HG03575 (cell line): ENCODE results near the gene IQSEC1.

Experiments
- ATAC-seq: cut with Tn5 transposase; IDR thresholded peaks from one replicate; pipeline ENCODE4 v1.9.1; 2021; ENCODE audit not compliant: unreplicated experiment, insufficient number of reproducible peaks, low FRiP score; ENCODE audit errors: extremely low read depth

Gene IQSEC1

DNA sequence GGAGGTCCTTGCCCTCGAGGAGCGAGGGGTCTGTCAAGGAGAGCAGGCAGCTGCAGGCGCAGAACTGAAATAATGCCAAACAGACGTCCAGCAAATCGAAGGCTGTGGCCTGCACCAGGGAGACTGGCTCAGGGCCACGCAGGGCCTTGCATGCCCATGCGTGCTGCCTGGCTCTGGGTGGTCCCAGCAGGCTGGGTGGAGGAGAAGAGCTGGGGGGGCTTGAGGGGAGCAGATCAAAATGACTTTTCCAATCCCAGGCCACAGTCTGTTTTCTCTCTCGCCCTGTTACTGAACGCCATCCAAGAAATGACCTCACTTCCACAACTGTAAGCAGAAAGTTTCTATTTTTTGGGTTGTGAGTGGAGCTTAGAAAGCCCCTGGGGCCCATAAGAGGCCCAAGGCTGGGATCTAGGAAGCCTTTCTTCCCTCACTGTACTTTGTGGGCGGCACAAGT lies 134.9 kb downstream of the IQSEC1 start:
- ATAC-seq = no peak

DNA sequence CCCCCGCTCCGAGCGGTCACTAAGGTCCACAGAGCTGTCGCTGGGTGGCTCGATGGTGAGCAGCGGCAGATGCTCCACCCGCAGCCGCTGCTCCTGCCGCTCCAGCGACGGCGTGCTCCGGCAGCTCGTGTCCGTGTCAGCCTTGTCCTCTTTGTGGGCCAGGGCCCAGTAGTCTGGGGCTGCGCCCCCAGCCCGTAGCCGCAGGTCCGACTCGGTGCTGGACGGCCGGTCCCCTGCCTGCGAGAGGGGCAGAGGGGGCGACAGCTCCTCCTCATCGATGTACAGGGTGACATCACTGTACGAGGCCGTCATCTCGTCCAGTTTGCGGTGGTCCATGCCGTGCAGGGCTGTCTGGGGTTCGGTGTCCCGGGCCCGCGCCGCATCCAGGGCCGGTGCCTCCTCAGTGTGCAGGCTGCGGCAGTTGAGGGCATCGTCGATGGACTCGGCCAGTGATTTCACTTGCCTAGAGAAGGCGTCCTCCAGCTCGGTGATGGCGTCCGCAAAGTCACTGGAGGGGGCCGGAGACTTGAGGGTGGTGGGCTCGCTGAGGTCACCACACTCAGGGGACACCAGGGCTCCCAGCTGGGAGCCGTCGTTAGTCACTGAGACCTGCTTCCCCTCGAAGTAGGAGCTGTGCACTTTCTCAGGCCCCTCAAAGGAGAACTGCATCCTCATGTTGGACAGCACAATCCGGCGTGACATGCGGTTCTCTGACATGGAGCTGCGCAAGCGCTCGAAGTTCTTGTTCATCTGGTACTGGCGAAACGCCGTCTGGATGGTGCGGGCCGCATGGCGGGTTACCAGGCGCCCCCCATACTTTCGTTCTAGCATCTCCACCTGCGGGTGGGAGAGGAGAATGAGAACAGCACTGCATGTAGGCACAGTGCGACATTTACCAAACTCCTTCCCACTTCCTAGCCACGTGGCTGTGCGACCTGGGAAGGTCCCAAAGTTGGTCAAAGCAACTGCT lies 137.1 kb downstream of the IQSEC1 start:
- no peak for ATAC-seq

DNA sequence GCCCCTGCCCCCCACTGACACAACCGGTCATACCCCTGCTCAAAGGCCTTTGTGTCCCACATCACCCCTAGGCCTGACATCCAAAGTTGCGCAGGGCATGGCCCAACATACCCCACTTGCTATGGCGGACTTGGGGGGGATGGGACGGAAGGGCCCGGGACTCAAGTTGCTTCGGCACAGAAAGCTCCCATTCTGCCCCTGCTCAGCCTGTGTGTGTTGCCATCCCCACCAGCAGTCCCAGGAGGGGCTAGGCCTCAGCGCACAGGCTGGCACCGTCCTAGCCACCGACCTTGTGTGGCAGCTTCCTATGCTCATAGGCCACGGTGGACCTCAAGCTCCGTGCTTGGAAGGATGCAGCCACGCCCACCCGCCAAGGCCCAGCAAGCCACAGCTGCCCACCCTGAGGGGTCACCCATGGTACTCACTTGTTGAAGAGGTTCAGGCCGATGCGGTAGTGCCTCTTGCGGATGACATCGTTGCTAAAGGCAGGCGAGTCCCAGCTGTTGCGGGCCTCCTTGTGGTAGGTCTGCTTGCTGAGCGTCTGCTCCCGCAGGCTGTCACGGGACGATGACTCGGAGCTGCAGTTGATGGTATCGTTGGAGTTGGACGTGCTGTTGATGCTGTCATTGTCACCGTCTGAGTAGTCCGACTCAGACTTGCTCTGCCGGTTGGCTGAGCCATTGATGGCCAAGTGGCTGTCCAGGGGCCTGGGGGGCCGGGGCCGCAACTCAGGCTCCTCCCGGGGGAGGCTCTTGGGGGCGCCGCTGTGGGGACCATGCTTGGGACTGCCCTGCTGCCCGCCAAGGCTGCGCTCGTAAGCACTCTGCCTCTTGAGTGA lies 138.0 kb downstream of the IQSEC1 start:
- no peak for ATAC-seq

DNA sequence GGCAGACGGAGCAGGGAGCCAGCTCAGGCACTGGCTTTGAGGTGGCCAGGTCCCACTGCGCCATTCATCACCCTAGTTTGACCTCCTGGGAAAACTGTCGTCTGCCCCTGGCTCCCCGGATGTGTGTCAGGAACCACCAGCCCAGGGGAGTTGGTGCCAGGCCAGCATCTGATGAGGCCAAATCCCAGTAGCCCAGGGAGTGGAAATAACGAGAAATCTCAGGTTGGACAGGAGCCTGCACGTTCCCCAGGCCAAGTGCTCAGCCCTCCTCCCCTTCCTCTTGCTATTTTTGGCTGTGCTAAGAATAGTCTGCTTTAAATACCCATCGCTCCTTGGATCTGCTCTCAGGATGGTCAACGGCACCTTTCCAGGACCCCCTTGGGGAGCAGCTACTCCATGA lies 138.8 kb downstream of the IQSEC1 start:
- no peak for ATAC-seq

DNA sequence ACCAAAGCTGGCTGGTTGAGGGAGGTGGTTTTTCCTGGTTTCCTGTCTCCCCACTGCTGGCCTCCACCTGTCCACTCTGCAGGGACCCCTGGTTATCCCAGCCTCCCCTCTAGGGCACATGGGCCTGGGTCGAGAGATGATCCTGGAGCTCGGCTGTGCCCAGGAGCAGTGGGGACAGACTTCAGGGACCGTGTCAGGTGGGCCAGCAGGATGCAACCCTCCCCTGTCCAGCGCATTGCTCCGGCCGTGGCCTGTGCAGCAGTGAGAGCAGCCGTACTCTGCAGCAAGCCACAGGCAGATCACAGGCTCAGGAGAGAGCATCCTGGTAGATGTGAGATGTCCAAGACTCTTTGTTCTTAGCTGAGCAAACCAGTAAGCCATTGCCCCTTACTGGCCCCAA lies 139.3 kb downstream of the IQSEC1 start:
- ATAC-seq = no peak

DNA sequence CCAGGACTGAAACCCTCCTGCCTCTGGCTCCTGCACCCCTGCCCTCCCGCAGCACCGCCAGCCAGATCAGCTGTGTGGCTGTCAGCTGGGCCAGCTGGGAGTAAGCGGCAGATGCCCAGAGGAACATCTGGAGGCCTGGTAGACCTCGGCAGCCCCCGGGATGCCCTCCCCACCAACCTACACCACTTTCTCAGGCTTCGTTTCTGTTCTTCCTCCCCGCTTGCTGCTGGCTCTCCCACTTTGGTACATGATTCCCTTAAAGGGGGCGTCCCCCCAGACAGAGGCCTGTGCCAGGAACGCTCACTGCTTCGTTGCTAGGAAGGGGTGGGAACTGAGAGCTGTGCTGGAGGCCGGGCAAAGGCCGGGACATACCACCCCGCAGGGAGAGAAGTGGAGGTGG lies 140.5 kb downstream of the IQSEC1 start:
- ATAC-seq = no peak

DNA sequence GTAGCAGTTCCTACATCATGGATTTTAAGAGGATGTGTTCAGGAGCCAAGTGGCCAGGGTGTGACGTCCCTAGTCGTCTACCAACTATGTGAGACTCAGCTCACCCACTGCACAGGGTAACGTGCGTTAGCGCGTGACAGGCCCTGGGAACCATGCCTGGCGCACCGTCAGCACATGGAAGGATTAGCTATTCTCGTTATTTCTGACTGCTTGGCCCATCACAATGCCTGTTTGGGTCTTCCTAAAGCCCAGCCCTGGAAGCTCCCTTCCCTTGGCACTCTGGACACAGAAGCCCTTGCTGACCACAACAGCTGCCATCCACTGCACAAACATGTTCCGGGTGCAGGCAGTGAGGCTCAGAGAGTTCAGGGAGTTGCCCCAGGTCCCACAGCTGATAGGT lies 140.9 kb downstream of the IQSEC1 start:
- no peak for ATAC-seq

DNA sequence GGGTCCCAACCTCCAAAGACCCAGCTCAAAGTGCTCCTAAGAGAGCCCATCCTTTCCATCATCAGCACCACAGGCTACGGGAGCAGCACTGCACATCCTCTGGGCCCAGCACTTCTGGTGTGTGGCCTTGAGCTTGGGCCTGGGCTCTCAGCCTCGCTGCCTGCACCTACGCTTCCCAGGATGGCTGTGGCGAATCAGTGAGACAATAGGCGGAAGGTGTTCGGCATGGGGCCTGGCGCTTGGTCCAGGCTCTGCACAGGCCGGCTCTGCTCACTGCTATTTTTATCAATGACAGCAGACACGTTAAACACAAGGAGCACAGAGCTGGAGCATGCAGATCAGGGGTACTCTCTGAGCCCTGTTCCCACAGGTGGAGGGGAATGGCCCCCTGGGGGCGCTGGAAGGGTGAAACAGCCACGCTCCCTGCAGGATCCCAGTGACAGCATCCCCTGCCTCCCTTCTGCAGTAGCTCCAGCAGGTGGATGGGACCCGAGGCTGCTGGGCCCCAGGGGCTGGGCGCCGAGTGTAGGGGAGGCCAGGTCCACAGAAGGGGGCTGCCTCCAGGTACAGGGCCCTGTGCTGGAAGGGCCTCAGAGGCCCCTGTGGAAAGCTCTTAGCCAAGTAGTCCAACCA lies 141.8 kb downstream of the IQSEC1 start:
- no peak for ATAC-seq

DNA sequence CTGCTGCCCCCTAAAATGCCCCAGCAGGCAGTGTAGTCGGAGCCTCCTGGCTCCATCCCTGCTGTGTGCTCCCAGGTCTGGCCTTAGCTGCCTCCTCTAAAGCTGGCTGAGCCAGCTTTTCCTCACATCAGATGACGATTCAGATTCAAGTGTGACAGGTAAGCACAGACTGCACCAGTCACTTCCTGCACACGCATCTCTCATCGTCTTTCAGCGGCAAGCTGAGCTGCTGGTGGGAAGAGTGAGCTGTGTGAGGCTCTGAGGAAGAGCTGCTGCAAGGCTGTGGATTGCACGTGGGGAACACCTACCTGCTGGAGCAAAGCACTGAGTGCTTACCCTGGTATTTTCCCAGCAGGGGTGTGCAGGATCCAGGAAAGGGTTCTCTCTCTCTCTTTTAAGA lies 143.4 kb downstream of the IQSEC1 start:
- ATAC-seq = no peak

DNA sequence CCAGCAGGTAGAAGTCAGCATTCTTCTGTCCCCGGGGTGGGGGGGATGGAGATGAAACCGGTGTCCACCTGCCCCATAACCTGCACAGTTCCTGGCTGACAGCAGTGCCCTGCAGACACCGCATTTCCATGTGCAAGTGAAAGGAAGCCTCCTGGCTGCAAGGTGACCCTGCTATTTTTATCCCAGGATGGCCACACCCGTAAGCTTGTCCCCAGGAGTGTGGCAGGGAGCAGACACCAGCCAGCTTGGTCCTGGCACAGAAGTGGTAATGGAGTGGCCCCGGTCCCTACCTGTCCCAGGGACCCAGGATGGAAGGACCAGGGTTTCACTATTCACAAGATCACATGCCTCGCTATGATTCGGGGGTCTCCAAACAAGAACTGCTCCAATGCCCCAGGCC lies 146.6 kb downstream of the IQSEC1 start:
- ATAC-seq = no peak

DNA sequence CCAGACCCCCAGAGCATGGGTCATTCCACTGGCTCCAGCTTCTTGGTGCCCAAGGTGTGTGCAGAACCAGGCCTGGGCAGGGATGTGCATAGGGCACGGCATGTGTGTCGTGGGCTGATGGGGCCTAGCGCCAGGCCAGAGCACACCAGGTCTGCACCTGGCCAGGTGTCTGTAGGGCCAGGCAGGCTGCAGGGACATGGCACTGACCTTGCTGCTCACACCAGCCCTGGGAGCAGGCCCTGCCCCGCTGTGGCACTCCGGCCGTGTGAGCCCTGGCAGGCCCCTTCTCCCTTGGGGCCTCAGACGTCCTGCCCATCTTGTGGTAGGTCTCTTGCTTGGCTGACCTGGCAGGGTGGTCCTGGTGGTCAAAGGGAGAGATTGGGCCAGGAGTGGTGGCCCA lies 147.6 kb downstream of the IQSEC1 start:
- ATAC-seq = no peak

DNA sequence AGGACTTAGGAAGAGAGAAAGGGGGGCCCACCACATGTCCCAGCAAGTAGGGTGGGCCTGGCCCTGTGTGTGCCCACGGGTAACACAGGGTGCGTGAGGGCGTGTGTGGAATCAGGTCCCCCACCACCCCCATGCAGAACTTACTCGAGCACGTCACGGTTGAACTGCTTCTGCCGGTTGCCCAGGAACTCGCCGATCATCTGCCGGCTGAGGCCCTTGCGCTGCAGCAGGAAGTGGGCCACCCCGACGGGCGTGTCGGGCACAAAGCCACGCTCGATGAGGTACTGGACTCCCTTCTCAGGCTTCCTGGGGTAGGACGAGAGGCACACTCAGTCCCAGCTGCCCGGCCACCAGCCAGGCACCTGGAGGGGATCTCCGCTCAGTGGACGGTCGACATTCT lies 148.8 kb downstream of the IQSEC1 start:
- ATAC-seq = no peak

DNA sequence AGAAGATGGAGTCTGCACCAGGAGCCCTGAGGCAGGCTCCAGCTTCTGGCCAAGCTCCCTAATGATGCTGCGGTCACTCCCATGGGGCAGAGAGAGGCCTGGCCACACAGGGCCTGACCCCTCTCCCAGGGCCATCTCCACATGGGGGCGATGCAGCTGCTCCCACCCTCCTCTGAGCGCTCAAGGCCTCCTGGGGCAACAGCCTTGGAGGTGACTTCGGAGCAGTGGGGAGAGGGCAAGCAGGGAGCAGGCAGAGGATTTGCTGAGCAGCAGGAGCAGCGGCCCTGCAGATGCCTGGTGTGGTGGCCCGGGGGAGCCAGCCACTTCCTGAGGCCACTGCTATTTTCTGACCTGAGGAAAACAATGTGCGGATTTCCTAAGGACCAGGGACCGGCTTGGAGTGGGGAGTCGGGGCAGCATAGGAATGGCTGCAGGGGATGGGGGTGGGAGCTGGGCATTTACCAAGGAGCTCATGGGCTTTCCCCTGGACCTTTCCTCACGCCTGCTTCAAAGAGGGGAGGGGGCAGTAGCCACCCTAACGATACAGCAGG lies 150.3 kb downstream of the IQSEC1 start:
- ATAC-seq = no peak

DNA sequence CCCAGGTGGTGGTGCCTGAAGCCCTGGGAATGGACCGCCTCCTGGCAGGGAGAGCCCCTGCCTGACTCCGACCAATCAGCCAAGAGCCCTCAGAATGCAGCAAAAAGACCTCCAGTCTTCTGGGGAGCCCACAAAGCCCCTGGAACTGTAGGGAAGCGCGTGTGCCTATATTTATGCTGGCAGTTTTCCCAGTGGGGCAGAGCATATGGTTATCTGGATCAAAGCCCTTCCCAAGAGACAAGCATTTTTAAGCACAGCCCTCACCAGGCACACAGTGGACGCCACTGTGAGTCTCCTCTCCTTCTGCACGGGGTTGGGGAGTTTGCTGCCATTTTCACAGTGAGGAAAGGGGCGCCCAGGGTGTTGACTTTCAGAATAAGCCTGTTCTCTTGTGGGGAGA lies 150.9 kb downstream of the IQSEC1 start:
- no peak for ATAC-seq

DNA sequence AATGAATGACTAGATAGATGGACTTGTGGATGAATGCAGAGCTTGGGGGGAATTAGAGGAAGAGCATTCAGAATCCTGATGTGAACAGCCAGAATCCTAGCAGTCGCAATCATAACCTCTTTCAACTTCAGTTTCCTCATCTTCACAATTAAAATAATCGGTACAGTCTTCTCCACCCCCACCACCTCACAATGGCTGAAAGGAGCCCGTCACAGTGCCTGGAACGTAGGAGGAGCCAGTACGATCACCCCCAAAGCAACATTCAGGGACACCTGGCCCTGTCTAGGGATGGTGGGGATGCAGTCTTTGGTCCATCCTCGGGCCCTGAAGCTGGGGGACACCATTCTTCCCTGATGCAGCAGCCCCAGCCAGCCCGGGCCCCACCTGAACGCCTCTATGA lies 151.5 kb downstream of the IQSEC1 start:
- ATAC-seq = no peak

DNA sequence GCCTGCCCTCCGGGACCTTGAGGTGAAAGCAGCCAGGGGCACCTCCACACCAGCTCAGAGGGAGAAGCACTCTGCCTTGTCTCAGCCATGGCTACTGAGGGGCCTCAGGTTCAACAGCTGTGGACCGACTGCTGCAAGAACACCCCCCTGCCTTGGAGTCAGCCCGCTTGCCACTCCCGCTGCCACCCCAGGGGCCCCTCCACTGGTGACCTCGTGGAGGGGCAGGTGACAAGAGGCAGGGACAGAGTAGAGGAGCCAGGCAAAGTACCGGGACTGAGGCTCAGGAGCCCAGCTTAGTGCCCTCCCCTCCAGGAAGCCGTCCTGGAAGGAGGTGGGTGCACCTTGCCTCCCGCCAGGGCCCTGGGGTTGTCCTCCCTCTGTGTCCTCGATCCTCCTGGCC lies 152.3 kb downstream of the IQSEC1 start:
- no peak for ATAC-seq

DNA sequence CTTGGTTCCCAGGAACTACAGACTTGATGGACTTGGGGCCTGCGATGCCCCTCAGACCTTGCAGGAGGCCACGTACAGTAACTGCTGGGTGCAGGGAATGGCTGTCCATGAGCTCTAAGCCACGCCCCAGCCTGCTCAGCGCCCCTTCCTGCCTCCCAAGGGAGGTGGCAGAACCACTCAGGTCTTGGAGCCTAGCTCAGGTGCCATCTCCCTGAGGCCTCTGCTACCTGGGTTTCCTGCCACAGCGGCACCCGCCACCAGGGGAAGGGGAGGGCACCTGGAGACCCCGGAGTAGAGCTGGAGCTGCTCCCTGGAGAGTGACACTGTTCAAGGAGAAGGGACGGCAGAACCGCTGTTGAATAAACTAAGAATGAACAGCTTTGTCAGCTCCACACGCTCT lies 154.0 kb downstream of the IQSEC1 start:
- no peak for ATAC-seq

DNA sequence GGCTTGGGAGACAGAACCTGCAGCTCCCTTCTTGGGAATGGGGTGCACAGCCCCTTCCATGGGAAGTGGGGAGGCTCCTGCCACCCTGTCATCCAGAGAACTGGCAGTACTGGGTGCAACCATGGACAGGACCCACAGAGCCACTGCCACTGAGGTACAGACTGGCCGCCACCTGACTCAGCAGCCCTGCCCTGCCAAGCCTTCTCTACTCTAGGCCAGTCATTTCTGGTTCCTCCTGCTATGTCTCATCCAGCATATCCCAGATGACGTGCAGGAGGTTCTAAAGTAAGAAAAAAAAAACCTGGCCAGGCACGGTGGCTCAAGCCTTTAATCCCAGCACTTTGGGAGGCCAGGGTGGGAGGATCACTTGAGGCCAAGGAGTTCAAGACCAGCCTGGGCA lies 155.0 kb downstream of the IQSEC1 start:
- ATAC-seq = no peak

DNA sequence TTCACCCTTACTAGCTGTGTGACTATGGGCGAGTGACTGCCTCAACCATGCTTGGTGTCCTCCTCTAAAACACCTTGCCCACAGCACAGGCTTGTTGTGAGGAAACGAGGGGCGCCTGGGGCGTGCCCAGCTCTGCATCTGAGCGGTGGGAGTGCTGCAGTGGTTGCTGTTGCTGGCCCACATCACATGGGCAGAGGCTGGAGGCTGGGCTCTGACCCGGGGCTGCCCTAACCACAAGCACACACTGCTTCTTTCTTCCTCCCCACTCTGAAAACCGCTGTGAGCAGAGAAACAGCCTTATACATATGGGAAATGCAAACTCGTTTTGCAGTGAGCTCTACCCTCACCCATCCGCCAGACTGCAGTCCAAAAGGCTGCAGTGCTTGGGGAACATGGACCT lies 157.1 kb downstream of the IQSEC1 start:
- ATAC-seq = no peak
